Measurements from ENCODE around the gene NAV3.
A peak's percentile ranks its signal among the peaks of the same experiment; 100 is the strongest.

Gene NAV3

DNA sequence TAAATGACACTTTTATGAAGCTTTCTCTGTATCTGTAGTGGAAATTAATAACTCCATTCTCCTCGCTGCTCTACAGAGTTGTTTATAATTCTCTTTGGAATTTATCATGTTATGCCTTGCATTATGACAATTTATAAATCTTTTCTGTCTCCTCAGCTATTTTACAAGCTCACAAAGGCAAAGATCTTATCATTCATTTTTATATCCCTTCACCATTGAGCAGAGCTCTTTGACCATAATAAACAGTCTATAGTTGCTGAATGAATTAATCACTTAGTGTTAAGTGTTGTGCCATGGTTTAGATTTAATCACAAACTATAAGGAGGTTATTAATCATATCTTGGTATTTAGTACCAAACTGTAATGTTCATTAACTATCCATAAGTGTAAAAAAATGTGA lies 126.4 kb downstream of the NAV3 start:
- Histone ChIP-seq H3K36me3 (ENCODE audit: control insufficient read depth in 1 of 2, insufficient read depth in 2 of 2, low read depth in 1 of 2, low read length in 2 of 2) (peaks cover 0 to 9% of the 10 kb centered on the region in 2 experiments), H2BK120ac (ENCODE audit: low read depth, low read length) (no peak overlapping the region), H3K4me1 (ENCODE audit: control insufficient read depth, insufficient read depth, low read depth, low read length) (no peaks in the 10 kb centered on the region), H3K9ac (ENCODE audit: low read length) (no peak overlapping the region), H3K27me3 (ENCODE audit: control insufficient read depth in 1 of 2, insufficient read depth in 1 of 2, low read length in 2 of 2) (no peaks in the 10 kb centered on the region), H3K4ac (ENCODE audit: low read depth in 1 of 2, low read length in 2 of 2) (no peak overlapping the region), H2AFZ (ENCODE audit: low read depth, low read length) (no peak overlapping the region), H3K4me2 (ENCODE audit: low read length, poor library complexity, severe bottlenecking) (no peak overlapping the region), H2BK15ac (ENCODE audit: low read depth, poor library complexity, severe bottlenecking) (no peak overlapping the region), H2BK5ac (ENCODE audit: low read depth, low read length, poor library complexity, severe bottlenecking) (no peak overlapping the region), H3K9me3 (ENCODE audit: control insufficient read depth, low read length) (no peaks in the 10 kb centered on the region), H3K23ac (ENCODE audit: low read length in 2 of 2) (no peak overlapping the region), H4K91ac (ENCODE audit: low read length) (no peak overlapping the region), H3K14ac (ENCODE audit: low read length in 2 of 2) (no peak overlapping the region), H3K4me3 (ENCODE audit: insufficient read depth in 1 of 2, low read depth in 1 of 2, low read length in 2 of 2) (no peak overlapping the region), H3K27ac (ENCODE audit: low read length, poor library complexity, severe bottlenecking) (no peak overlapping the region), H3K79me1 (replicated peaks; ENCODE audit: low read length, poor library complexity, severe bottlenecking) (peaks cover 11% of the 10 kb centered on the region), H3K18ac (ENCODE audit: low read depth in 1 of 2, low read length in 2 of 2) (no peak overlapping the region), H2BK12ac (ENCODE audit: low read length in 2 of 2) (no peak overlapping the region), H2AK5ac (ENCODE audit: low read length, severe bottlenecking) (no peak overlapping the region), H4K8ac (ENCODE audit: low read length) (no peak overlapping the region)
- no peak for DNase-seq
- no CpG with 5 or more reads among the region's 1 CpG for WGBS

GRCh38 chr12:77963576-77964178 lies 133.0 kb downstream of the NAV3 start:
- H3K4ac ChIP-seq (ENCODE audit: low read depth in 1 of 2, low read length in 2 of 2) = no peak overlapping the region
- H2BK120ac ChIP-seq (ENCODE audit: low read depth, low read length) = no peak overlapping the region
- H3K18ac ChIP-seq (ENCODE audit: low read depth in 1 of 2, low read length in 2 of 2) = no peak overlapping the region
- H3K79me1 ChIP-seq (replicated peaks; ENCODE audit: low read length, poor library complexity, severe bottlenecking) = peaks cover 6% of the 10 kb centered on the region
- H2AFZ ChIP-seq (ENCODE audit: low read depth, low read length) = no peak overlapping the region
- WGBS = 100% methylated on average over 1 of the region's 2 CpGs
- no peak overlapping the region for H3K14ac ChIP-seq (ENCODE audit: low read length in 2 of 2)
- no peaks in the 10 kb centered on the region for H3K4me1 ChIP-seq (ENCODE audit: control insufficient read depth, insufficient read depth, low read depth, low read length)
- no peak overlapping the region for H4K91ac ChIP-seq (ENCODE audit: low read length)
- H3K9me3 ChIP-seq (ENCODE audit: control insufficient read depth, low read length) = no peaks in the 10 kb centered on the region
- no peak overlapping the region for H3K27ac ChIP-seq (ENCODE audit: low read length, poor library complexity, severe bottlenecking)
- no peak overlapping the region for H2BK15ac ChIP-seq (ENCODE audit: low read depth, poor library complexity, severe bottlenecking)
- peaks cover 0 to 17% of the 10 kb centered on the region in 2 experiments for H3K36me3 ChIP-seq (ENCODE audit: control insufficient read depth in 1 of 2, insufficient read depth in 2 of 2, low read depth in 1 of 2, low read length in 2 of 2)
- no peak overlapping the region for H4K8ac ChIP-seq (ENCODE audit: low read length)
- H3K9ac ChIP-seq (ENCODE audit: low read length) = no peak overlapping the region
- no peak overlapping the region for H3K4me3 ChIP-seq (ENCODE audit: insufficient read depth in 1 of 2, low read depth in 1 of 2, low read length in 2 of 2)
- no peak for DNase-seq
- no peak overlapping the region for H2BK5ac ChIP-seq (ENCODE audit: low read depth, low read length, poor library complexity, severe bottlenecking)
- H2AK5ac ChIP-seq (ENCODE audit: low read length, severe bottlenecking) = no peak overlapping the region
- H3K4me2 ChIP-seq (ENCODE audit: low read length, poor library complexity, severe bottlenecking) = no peak overlapping the region
- no peak overlapping the region for H2BK12ac ChIP-seq (ENCODE audit: low read length in 2 of 2)
- H3K27me3 ChIP-seq (ENCODE audit: control insufficient read depth in 1 of 2, insufficient read depth in 1 of 2, low read length in 2 of 2) = no peaks in the 10 kb centered on the region
- H3K23ac ChIP-seq (ENCODE audit: low read length in 2 of 2) = no peak overlapping the region

DNA sequence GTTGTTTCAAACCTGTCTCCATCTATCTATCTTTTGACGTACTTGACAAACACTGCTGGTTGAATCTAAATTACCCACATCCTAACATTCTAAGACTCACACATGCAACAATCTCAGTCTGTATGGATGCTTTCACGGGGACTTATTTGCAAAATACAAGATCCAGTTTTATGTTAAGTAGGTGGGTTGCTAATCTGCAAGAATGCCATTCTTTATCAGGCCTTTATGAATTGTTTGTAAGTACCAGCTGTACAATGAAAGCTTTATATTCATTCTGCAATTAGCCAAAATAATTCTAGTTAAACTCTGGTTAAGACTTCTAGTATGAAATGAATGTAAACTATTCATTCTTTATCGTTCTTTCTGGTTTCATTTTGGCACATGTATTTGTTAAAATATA lies 135.1 kb downstream of the NAV3 start:
- no peak overlapping the region for H4K91ac ChIP-seq (ENCODE audit: low read length)
- H2BK15ac ChIP-seq (ENCODE audit: low read depth, poor library complexity, severe bottlenecking) = no peak overlapping the region
- no peak overlapping the region for H3K14ac ChIP-seq (ENCODE audit: low read length in 2 of 2)
- no peak overlapping the region for H2AFZ ChIP-seq (ENCODE audit: low read depth, low read length)
- H3K27me3 ChIP-seq (ENCODE audit: control insufficient read depth in 1 of 2, insufficient read depth in 1 of 2, low read length in 2 of 2) = no peaks in the 10 kb centered on the region
- H3K4me1 ChIP-seq (ENCODE audit: control insufficient read depth, insufficient read depth, low read depth, low read length) = no peaks in the 10 kb centered on the region
- H4K8ac ChIP-seq (ENCODE audit: low read length) = no peak overlapping the region
- H2BK120ac ChIP-seq (ENCODE audit: low read depth, low read length) = no peak overlapping the region
- H3K27ac ChIP-seq (ENCODE audit: low read length, poor library complexity, severe bottlenecking) = no peak overlapping the region
- no peak overlapping the region for H2BK12ac ChIP-seq (ENCODE audit: low read length in 2 of 2)
- H3K4me2 ChIP-seq (ENCODE audit: low read length, poor library complexity, severe bottlenecking) = no peak overlapping the region
- no peak overlapping the region for H2AK5ac ChIP-seq (ENCODE audit: low read length, severe bottlenecking)
- WGBS = 100% methylated on average over 1 of the region's 3 CpGs
- no peak overlapping the region for H3K18ac ChIP-seq (ENCODE audit: low read depth in 1 of 2, low read length in 2 of 2)
- peak overlapping the region; percentile 24 for H3K9ac ChIP-seq (ENCODE audit: low read length)
- no peak overlapping the region for H3K23ac ChIP-seq (ENCODE audit: low read length in 2 of 2)
- no peak overlapping the region for H3K4ac ChIP-seq (ENCODE audit: low read depth in 1 of 2, low read length in 2 of 2)
- H3K4me3 ChIP-seq (ENCODE audit: insufficient read depth in 1 of 2, low read depth in 1 of 2, low read length in 2 of 2) = no peak overlapping the region
- H3K36me3 ChIP-seq (ENCODE audit: control insufficient read depth in 1 of 2, insufficient read depth in 2 of 2, low read depth in 1 of 2, low read length in 2 of 2) = peaks cover 0 to 38% of the 10 kb centered on the region in 2 experiments
- no peaks in the 10 kb centered on the region for H3K9me3 ChIP-seq (ENCODE audit: control insufficient read depth, low read length)
- DNase-seq = no peak
- no peak overlapping the region for H2BK5ac ChIP-seq (ENCODE audit: low read depth, low read length, poor library complexity, severe bottlenecking)
- H3K79me1 ChIP-seq (replicated peaks; ENCODE audit: low read length, poor library complexity, severe bottlenecking) = peaks cover 8% of the 10 kb centered on the region

DNA sequence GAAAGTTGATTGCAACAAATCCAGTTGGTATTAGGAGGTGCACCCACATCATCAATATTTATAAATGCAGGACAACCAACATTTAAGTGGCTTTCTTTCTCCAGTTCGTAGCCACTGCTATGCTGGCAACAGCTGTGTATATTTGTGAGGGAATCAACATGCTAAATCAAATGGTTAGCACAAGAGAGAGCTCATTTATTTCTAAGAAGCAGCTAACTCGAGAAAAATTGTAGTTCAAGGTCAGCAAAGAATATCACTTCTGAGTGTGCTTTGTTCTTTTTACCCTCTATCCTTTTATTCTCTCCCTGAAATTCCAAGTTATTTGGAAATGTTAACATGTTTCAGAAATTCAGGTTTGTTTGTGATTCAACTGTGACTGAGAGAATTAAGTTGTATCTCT lies 137.3 kb downstream of the NAV3 start:
- Histone ChIP-seq H3K18ac (ENCODE audit: low read depth in 1 of 2, low read length in 2 of 2) (no peak overlapping the region), H3K27ac (ENCODE audit: low read length, poor library complexity, severe bottlenecking) (no peak overlapping the region), H3K4me1 (ENCODE audit: control insufficient read depth, insufficient read depth, low read depth, low read length) (no peaks in the 10 kb centered on the region), H3K27me3 (ENCODE audit: control insufficient read depth in 1 of 2, insufficient read depth in 1 of 2, low read length in 2 of 2) (no peaks in the 10 kb centered on the region), H2AK5ac (ENCODE audit: low read length, severe bottlenecking) (no peak overlapping the region), H2BK120ac (ENCODE audit: low read depth, low read length) (no peak overlapping the region), H3K9me3 (ENCODE audit: control insufficient read depth, low read length) (no peaks in the 10 kb centered on the region), H2BK15ac (ENCODE audit: low read depth, poor library complexity, severe bottlenecking) (no peak overlapping the region), H2BK12ac (ENCODE audit: low read length in 2 of 2) (no peak overlapping the region), H3K4me3 (ENCODE audit: insufficient read depth in 1 of 2, low read depth in 1 of 2, low read length in 2 of 2) (no peak overlapping the region), H2BK5ac (ENCODE audit: low read depth, low read length, poor library complexity, severe bottlenecking) (no peak overlapping the region), H3K9ac (ENCODE audit: low read length) (no peak overlapping the region), H3K4ac (ENCODE audit: low read depth in 1 of 2, low read length in 2 of 2) (no peak overlapping the region), H3K14ac (ENCODE audit: low read length in 2 of 2) (no peak overlapping the region), H3K4me2 (ENCODE audit: low read length, poor library complexity, severe bottlenecking) (no peak overlapping the region), H3K36me3 (ENCODE audit: control insufficient read depth in 1 of 2, insufficient read depth in 2 of 2, low read depth in 1 of 2, low read length in 2 of 2) (peaks cover 0 to 35% of the 10 kb centered on the region in 2 experiments), H3K79me1 (replicated peaks; ENCODE audit: low read length, poor library complexity, severe bottlenecking) (peaks cover 5% of the 10 kb centered on the region), H2AFZ (ENCODE audit: low read depth, low read length) (no peak overlapping the region), H4K8ac (ENCODE audit: low read length) (no peak overlapping the region), H3K23ac (ENCODE audit: low read length in 2 of 2) (no peak overlapping the region), H4K91ac (ENCODE audit: low read length) (no peak overlapping the region)
- no CpG with 5 or more reads among the region's 2 CpGs for WGBS
- no peak for DNase-seq

Measured in mesenchymal stem cell (in vitro differentiated cells and primary cell).